ENCODE measurements around the gene NOX4.
"Not testable (repeated sequence)": the region's sequence is repeated elsewhere in the genome, so short reads cannot be mapped to it uniquely, and the experiment has no call there.

Gene NOX4

DNA sequence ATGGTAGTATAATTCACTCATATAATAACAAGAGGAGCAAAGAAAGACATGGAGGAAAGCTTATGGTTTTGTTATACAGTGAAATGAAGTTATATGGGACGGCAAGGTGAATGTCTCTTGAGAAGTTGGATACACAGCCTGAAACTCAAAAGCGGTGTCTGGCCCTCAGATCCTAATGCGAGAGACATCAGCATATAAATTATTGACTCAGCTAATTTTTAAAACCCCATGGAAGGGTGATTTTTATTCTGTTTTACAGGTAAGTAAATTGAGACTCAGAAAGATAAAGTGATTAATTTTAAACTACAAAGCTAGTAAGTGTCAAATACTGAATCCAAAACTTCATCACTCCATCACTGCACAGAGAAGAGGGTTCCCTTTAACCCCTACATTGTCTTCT, 203.2 kb downstream of the NOX4 start:
- not testable (repeated sequence) for DNase-seq

DNA sequence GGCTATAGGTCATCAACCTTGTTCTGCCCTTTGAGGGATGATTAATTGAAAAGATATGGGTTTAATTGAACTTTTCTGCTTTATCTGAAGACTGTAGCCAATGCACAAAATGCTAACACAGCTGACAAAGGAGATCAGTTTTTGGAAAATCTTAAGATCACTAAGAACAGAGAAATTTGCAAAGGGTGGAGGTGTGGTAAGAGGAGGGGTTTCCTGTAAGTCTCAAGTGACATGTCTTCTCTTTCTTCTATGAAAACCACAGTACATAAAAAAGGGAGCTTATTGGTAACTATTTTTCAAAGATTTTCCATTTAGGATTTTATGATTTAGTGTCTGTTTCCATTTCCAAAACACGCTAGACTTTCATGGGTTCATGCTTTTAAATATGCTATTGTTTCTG, 204.6 kb downstream of the NOX4 start:
- not testable (repeated sequence) for DNase-seq

DNA sequence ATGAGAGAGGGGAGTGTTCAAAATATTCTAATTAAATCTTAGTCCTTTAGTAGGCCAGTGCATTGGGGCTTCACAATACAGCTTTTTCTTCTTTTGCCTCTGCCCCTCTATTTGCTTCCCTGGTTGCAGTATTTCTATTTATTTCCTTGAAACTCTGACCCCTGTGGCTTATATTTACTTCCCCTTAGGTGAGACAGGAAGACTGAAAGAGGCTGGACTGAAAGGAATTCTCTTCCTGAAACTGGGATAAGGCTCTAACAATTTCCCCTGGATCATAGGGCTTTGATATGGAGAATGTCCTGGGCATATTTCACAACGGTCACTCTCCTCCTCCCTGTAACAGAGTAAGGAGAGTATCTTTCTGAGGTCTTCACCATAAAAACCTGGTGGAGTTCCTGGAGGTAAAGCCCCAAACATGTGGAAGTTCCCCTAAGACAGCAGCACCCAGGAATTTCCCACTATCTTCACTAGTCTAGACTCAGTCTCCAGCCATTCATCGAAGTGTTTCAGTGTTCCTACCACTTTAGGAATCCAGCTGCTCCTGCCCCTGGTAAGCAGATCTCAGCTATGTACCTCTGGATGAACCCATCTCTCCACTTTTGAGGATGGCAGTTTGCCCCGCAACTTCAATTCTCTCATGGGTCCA, 210.0 kb downstream of the NOX4 start:
- not testable (repeated sequence) for DNase-seq

DNA sequence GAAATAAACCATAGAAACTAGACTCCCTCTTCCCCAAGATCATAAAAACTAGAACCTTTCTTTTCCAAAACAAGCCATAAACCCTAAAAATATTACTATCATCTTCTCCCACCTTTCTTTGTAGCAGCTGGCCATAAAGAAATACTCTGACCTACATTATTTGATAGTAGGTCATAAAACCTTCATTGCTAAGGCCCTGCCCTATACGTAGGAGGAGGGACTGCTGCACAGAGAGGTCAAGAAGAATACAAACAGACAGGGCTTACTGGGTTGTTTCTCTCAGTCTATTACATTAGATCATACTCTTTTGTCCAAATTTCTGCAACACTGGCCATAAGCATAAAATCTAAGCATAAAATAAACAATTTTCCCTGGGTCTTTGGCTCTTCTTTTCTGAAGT, 212.0 kb downstream of the NOX4 start:
- no peak for DNase-seq

DNA sequence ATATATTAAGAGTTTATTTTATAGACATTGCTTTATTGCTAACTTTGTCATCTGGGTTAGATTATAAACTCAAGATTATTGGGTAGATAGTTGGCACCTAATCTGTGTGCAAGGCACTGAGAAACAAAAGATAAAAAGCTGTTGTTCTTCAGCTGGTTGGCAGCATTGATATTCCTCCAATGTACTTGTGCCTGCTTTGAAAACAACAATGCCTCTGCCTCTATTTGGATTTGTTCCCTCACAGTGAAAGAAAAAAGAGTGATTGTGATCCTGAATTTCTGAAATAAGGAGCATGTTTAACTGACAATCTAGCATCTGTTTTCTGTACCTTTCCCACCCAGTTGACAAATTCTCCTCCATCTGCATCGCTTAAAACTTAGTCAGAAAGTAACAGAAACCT, 215.2 kb downstream of the NOX4 start:
- no peak for DNase-seq

Measured in NCI-H526 treated with DMSO at 0.1 percent for 48 hours (cell line).